NCI-H345 (cell line): ENCODE measurements around the gene STX2.
A peak's percentile ranks its signal among the peaks of the same experiment; 100 is the strongest.
"Not testable (repeated sequence)": the region's sequence is repeated elsewhere in the genome, so short reads cannot be mapped to it uniquely, and the experiment has no call there.

ENCODE experiments used
- DNase-seq: peaks from one replicate; lab custom pipeline; 2025; lab: John Stamatoyannopoulos, UW

The STX2 gene

GRCh38 chr12:130838951-130839769 is at the start of gene STX2:
TSS of gene STX2 (minus strand) at chr12:130839250. CDS start at chr12:130839099, 151 bp downstream.
- peak; percentile 81 for DNase-seq

- not testable (repeated sequence) for DNase-seq
Observed at GRCh38 chr12:130887190-130887589, 48.1 kb upstream of the STX2 start.

- no peak for DNase-seq
Observed at GRCh38 chr12:130881548-130881947, 42.5 kb upstream of the STX2 start.

- DNase-seq = no peak
Observed at GRCh38 chr12:130881046-130881445, 42.0 kb upstream of the STX2 start.

GRCh38 chr12:130880411-130880885 is 41.4 kb upstream of the STX2 start:
- no peak for DNase-seq

- DNase-seq = no peak
Observed at GRCh38 chr12:130879781-130880389, 40.8 kb upstream of the STX2 start.

- DNase-seq = no peak
Observed at GRCh38 chr12:130879212-130879686, 40.2 kb upstream of the STX2 start.

- no peak for DNase-seq
Observed at GRCh38 chr12:130878193-130879185, 39.4 kb upstream of the STX2 start.

GRCh38 chr12:130877333-130877732 is 38.3 kb upstream of the STX2 start:
- DNase-seq = no peak

- DNase-seq = no peak
Observed at GRCh38 chr12:130876758-130877157, 37.7 kb upstream of the STX2 start.

GRCh38 chr12:130876297-130876696 is 37.2 kb upstream of the STX2 start:
- DNase-seq = no peak

GRCh38 chr12:130875708-130876107 is 36.7 kb upstream of the STX2 start:
- DNase-seq = not testable (repeated sequence)

GRCh38 chr12:130875193-130875592 is 36.1 kb upstream of the STX2 start:
- no peak for DNase-seq

GRCh38 chr12:130874696-130875095 is 35.6 kb upstream of the STX2 start:
- no peak for DNase-seq

GRCh38 chr12:130873825-130874224 is 34.8 kb upstream of the STX2 start:
- DNase-seq = no peak

GRCh38 chr12:130873106-130873795 is 34.2 kb upstream of the STX2 start:
- DNase-seq = no peak

- peak; percentile 31 for DNase-seq
Observed at GRCh38 chr12:130872179-130873096, 33.4 kb upstream of the STX2 start.

- peak; percentile 91 for DNase-seq
Observed at GRCh38 chr12:130871286-130872178, 32.5 kb upstream of the STX2 start, which contains the start of gene RAN. TSS of gene RAN (plus strand) at chr12:130872066. CDS start at chr12:130872594, 528 bp downstream.
